ENCODE measurements around the gene TERB1. TPM values are rescaled to one million over a fixed set of nuclear protein-coding genes. Genes with fewer than 3 reads are reported as not detected.
A peak's percentile ranks its signal among the peaks of the same experiment; 100 is the strongest.

The TERB1 gene
- total RNA-seq, 2 experiments from 2014 or later, result not detected

DNA sequence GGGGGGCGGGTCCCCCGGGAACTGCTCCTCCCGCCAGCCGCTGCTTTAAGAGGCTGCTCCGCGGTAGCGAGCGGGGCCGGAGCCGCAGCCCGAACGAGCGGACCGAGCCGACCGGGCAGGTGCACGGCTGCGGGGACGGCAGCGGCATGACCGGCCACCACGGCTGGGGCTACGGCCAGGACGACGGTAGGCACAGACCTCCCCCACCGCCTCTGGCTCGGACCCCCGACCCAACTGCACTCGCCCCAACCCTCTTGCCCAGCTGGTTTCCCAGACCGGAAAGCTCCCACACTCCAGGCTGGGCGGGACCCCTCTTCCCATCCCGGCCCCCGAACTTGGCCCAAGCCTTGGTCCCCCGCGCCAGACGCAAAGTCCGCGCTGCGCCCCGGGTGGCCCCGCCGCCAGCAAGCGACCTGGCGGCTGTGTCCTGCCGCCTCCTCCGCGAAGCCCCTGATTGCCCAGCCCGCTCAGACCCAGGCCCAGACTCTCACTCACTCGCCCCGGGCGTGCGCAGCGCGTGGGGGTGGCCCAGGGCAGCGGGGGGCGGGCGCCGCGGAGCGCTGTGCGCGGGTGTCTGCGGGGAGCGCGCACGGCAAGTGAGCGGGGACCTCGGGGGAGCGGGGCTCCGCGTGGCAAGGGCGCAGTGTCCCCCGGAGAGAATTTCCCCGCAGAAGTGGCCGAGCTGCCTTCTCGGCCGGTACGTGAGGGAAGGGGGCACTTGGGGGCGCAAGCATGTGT, 43.1 kb upstream of the TERB1 start, which contains the start of gene CA7:
Gene CA7 (plus strand): TSS at position 73 of the 738 bp plus-strand sequence. CDS start 74 bp downstream, at position 147.
- DNase-seq, result no peak
- Mint-ChIP-seq H3K36me3 (ENCODE audit: low read depth) (no peaks in the 10 kb centered on the region), H3K27ac (no peak within 1 kb of the TSS), H3K4me1 (ENCODE audit: low read depth) (peaks cover 25% of the 10 kb centered on the region), H3K27me3 (ENCODE audit: low read depth) (peaks cover 48% of the 10 kb centered on the region), H3K9me3 (ENCODE audit: insufficient read depth) (no peaks in the 10 kb centered on the region), H3K4me3 (peak within 1 kb of the TSS; percentile 18)
- CTCF ChIA-PET, result interaction anchor here (3.2 to 12.5 kb wide), 2 partner anchors 14 to 23 kb away, joined by 16 to 107 read pairs; partner anchors contain the start of gene NAE1
- POLR2A ChIA-PET, result interaction anchor here (1.6 kb wide), 1 partner anchor 14 kb away, joined by 3 read pairs; the partner anchor contains the start of gene NAE1
- peak; percentile 30 for ATAC-seq

DNA sequence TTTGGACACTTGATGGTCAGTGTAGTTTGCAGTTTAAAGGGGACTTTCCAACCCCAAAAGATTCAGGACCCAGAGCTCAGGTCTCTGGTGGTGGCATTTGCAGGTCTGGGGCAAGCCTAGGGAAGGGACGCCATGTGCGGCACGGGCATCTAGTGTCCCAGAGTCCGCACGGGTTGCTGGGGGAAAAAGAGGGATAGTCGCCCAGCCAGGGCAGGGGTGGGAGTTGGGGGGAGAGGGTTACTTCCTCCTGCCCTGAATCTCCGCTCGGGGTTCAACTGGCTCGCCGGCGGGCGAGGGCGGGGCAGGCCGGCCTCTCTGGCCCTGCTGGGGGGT, 42.6 kb upstream of the TERB1 start:
- no peak for DNase-seq
- Mint-ChIP-seq H3K27ac (no peak overlapping the region), H3K36me3 (ENCODE audit: low read depth) (no peaks in the 10 kb centered on the region), H3K9me3 (ENCODE audit: insufficient read depth) (no peaks in the 10 kb centered on the region), H3K4me3 (peak overlapping the region; percentile 18), H3K27me3 (ENCODE audit: low read depth) (peaks cover 54% of the 10 kb centered on the region), H3K4me1 (ENCODE audit: low read depth) (peaks cover 25% of the 10 kb centered on the region)
- CTCF ChIA-PET, result interaction anchor here (3.2 to 12.5 kb wide), 2 partner anchors 13 to 24 kb away, joined by 16 to 107 read pairs; partner anchors contain the start of gene NAE1
- peak; percentile 21 for ATAC-seq
- POLR2A ChIA-PET, result interaction anchor here (1.6 kb wide), 1 partner anchor 13 kb away, joined by 3 read pairs; the partner anchor contains the start of gene NAE1

- no peaks in the 10 kb centered on the region for H3K36me3 Mint-ChIP-seq (ENCODE audit: low read depth)
- CTCF ChIA-PET, result interaction anchor here (3.2 to 12.5 kb wide), 2 partner anchors 12 to 24 kb away, joined by 16 to 107 read pairs; partner anchors contain the start of gene NAE1
- H3K4me1 Mint-ChIP-seq (ENCODE audit: low read depth), result peaks cover 21% of the 10 kb centered on the region
- POLR2A ChIA-PET, result interaction anchor here (1.6 kb wide), 1 partner anchor 12 kb away, joined by 3 read pairs; the partner anchor contains the start of gene NAE1
- H3K9me3 Mint-ChIP-seq (ENCODE audit: insufficient read depth), result no peaks in the 10 kb centered on the region
- no peak overlapping the region for H3K4me3 Mint-ChIP-seq
- H3K27ac Mint-ChIP-seq, result no peak overlapping the region
- no peak for DNase-seq
- ATAC-seq, result no peak
- H3K27me3 Mint-ChIP-seq (ENCODE audit: low read depth), result peaks cover 61% of the 10 kb centered on the region
Observed at GRCh38 chr16:66843191-66843590, 41.8 kb upstream of the TERB1 start.

DNA sequence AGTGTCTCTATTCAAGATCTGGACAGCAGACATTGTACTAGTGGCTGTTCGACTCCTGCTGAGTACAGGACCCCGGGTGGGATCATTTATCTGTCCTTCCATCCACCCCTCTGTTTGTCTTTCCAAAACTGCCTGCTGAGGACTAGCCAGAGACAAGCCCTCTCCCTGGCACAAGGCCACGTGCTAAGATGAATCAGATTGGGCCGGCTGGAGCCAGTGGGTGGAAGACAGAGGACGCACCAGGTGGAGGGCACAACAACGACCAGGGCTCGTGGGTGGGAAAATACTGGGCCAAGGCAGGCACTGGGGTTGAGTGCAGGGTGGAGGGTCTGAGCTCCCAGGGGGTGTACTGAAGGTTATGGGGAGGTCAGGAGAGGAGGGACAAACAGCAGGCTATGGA, 41.4 kb upstream of the TERB1 start:
- Mint-ChIP-seq H3K4me3 (no peak overlapping the region), H3K27me3 (ENCODE audit: low read depth) (peaks cover 64% of the 10 kb centered on the region), H3K27ac (no peak overlapping the region)

DNA sequence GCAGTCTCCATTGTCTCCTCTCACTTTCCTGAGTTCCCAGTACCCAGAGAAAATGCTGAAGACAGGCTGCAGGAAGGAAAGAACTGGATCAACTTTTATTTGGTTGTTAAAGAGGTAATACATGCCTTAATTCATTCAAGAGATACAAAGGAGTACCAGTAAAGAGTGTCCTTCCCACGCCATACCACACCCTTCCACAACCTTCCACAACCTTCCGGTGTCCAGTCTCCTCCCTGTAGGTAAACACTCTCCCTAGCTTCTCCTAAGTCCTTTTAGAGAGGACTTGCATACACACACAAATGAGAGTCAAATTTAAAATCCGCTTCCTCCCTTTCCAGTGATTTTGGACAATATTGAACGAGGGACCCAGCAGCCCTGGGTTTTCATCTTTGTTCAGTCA, 40.0 kb upstream of the TERB1 start:
- ChIA-PET POLR2A (no interaction called here), CTCF (interaction anchor here (1.1 to 12.5 kb wide), 3 partner anchors 10 to 32 kb away, joined by 3 to 107 read pairs (median 4); partner anchors contain the start of gene NAE1)
- Mint-ChIP-seq H3K9me3 (ENCODE audit: insufficient read depth) (no peaks in the 10 kb centered on the region), H3K27ac (peak overlapping the region; percentile 2), H3K36me3 (ENCODE audit: low read depth) (no peaks in the 10 kb centered on the region), H3K4me1 (ENCODE audit: low read depth) (peaks cover 10% of the 10 kb centered on the region), H3K27me3 (ENCODE audit: low read depth) (peaks cover 64% of the 10 kb centered on the region), H3K4me3 (no peak overlapping the region)
- ATAC-seq (no peak), DNase-seq (no peak)

More for the DNA sequence above, 41.4 kb upstream of the TERB1 start:
- no peak for ATAC-seq
- no peaks in the 10 kb centered on the region for H3K9me3 Mint-ChIP-seq (ENCODE audit: insufficient read depth)
- POLR2A ChIA-PET, result interaction anchor here (1.6 kb wide), 1 partner anchor 12 kb away, joined by 3 read pairs; the partner anchor contains the start of gene NAE1
- CTCF ChIA-PET, result interaction anchor here (3.2 to 12.5 kb wide), 2 partner anchors 12 to 25 kb away, joined by 16 to 107 read pairs; partner anchors contain the start of gene NAE1
- no peak for DNase-seq
- peaks cover 17% of the 10 kb centered on the region for H3K4me1 Mint-ChIP-seq (ENCODE audit: low read depth)
- H3K36me3 Mint-ChIP-seq (ENCODE audit: low read depth), result no peaks in the 10 kb centered on the region

DNA sequence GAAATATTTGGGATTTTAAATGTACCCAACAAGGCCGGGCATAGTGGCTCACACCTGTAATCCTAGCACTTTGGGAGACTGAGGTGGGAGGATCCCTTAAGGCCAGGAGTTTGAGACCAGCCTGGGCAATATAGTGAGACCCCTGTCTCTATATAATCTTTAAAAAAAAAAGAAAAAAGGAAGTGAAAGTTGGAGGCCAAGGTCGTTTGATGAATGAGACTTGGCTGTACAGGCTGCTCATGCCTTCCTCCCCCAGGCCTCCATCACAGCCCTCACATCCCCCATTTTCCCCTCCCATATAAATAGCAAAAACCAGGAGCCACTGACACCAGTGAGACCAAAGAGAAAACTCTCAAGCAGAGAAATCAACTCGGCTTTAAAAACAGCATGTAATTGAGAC, 39.5 kb upstream of the TERB1 start:
- CTCF ChIA-PET, result interaction anchor here (1.4 to 12.5 kb wide), 2 partner anchors 10 to 22 kb away, joined by 4 to 107 read pairs; partner anchors contain the start of gene NAE1
- peaks cover 10% of the 10 kb centered on the region for H3K4me1 Mint-ChIP-seq (ENCODE audit: low read depth)
- H3K4me3 Mint-ChIP-seq, result no peak overlapping the region
- no peaks in the 10 kb centered on the region for H3K36me3 Mint-ChIP-seq (ENCODE audit: low read depth)
- no peak for DNase-seq
- no peaks in the 10 kb centered on the region for H3K9me3 Mint-ChIP-seq (ENCODE audit: insufficient read depth)
- H3K27ac Mint-ChIP-seq, result no peak overlapping the region
- POLR2A ChIA-PET, result no interaction called here
- ATAC-seq, result no peak
- H3K27me3 Mint-ChIP-seq (ENCODE audit: low read depth), result peaks cover 59% of the 10 kb centered on the region

GRCh38 chr16:66834746-66835145, 33.4 kb upstream of the TERB1 start:
- ATAC-seq (no peak), DNase-seq (no peak)
- Mint-ChIP-seq H3K9me3 (ENCODE audit: insufficient read depth) (no peaks in the 10 kb centered on the region), H3K4me3 (no peak overlapping the region), H3K27ac (no peak overlapping the region), H3K27me3 (ENCODE audit: low read depth) (peaks cover 28% of the 10 kb centered on the region), H3K4me1 (ENCODE audit: low read depth) (peaks cover 8% of the 10 kb centered on the region), H3K36me3 (ENCODE audit: low read depth) (no peaks in the 10 kb centered on the region)
- ChIA-PET CTCF (interaction anchor here (2.0 kb wide), 1 partner anchor 33 kb away, joined by 10 read pairs; no protein-coding TSS in a partner anchor), POLR2A (no interaction called here)

DNA sequence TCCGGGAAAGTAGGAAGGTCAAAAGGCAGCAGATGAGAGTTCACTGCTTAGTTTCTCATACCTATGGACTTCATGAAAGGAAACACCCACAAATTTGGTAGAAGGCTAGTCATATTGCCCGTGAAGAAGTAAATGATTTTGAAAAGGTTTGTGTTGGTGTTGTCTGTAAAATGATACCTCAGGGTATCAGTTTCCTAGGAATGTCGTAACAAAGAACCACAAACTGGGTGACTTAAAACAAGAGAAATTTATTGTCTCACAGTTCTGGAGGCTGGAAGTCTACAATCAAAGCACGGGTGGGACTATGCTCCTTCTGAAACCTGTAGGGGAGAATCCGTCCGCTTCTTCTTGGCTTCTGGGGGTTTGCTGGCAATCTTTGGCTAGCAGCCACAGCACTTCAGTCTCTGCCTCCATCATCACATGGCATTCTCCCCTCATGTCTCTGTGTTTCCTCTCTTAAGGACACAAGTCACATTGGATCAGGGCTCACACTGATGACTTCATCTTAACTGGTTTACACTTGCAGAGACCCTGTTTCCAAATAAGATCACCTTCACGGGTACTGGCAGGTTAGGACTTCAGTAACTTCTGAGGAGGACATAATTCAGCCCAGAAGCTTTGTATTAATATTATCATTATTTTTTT, 31.4 kb upstream of the TERB1 start:
- Mint-ChIP-seq H3K27ac (no peak overlapping the region), H3K27me3 (ENCODE audit: low read depth) (peaks cover 11% of the 10 kb centered on the region), H3K36me3 (ENCODE audit: low read depth) (peaks cover 9% of the 10 kb centered on the region), H3K4me1 (ENCODE audit: low read depth) (peaks cover 21% of the 10 kb centered on the region), H3K9me3 (ENCODE audit: insufficient read depth) (no peaks in the 10 kb centered on the region), H3K4me3 (no peak overlapping the region)
- ChIA-PET CTCF (interaction anchor here (1.5 to 10.2 kb wide), 5 partner anchors 8 to 104 kb away, joined by 3 to 195 read pairs (median 6); partner anchors contain the start of gene RRAD), POLR2A (no interaction called here)
- ATAC-seq (no peak), DNase-seq (no peak)

DNA sequence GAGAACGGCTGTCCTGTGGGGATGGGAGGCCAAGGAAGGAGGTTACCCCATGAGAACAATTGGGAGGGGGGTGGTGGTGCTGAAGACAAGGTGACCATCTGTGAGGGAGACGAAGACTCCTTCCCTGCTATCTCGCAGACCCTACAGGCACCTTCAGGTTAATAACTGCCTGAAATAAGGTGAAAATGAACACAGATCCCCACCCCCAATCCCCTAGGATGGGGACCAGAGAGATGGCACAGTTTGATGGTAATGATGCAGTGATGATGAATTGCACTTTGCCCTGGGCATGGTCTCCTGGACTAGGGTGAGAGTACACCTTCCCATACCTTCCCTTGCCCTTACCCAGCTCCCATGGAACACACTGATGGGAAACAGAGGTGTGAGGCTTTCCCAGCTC, 30.8 kb upstream of the TERB1 start:
- Mint-ChIP-seq H3K36me3 (ENCODE audit: low read depth) (peaks cover 12% of the 10 kb centered on the region), H3K4me3 (no peak overlapping the region), H3K27ac (no peak overlapping the region), H3K27me3 (ENCODE audit: low read depth) (peaks cover 7% of the 10 kb centered on the region), H3K4me1 (ENCODE audit: low read depth) (peaks cover 25% of the 10 kb centered on the region), H3K9me3 (ENCODE audit: insufficient read depth) (no peaks in the 10 kb centered on the region)
- DNase-seq (no peak), ATAC-seq (no peak)
- ChIA-PET POLR2A (no interaction called here), CTCF (interaction anchor here (2.0 to 10.2 kb wide), 5 partner anchors 13 to 95 kb away, joined by 11 to 195 read pairs (median 66); partner anchors contain the start of genes CA7 and RRAD)

GRCh38 chr16:66830422-66831404, 29.3 kb upstream of the TERB1 start, which contains the start of gene NAE1:
Gene NAE1 (minus strand): TSS chr16:66830976. CDS start chr16:66830899, 77 bp downstream.
- H3K36me3 Mint-ChIP-seq (ENCODE audit: low read depth), result peaks cover 23% of the 10 kb centered on the region
- H3K4me1 Mint-ChIP-seq (ENCODE audit: low read depth), result peaks cover 28% of the 10 kb centered on the region
- POLR2A ChIA-PET, result interaction anchor here (0.6 to 3.2 kb wide), 6 partner anchors 13 to 226 kb away, joined by 3 to 28 read pairs (median 3); partner anchors contain the start of genes CA7 and CMTM3
- H3K9me3 Mint-ChIP-seq (ENCODE audit: insufficient read depth), result no peaks in the 10 kb centered on the region
- peak within 1 kb of the TSS; percentile 74 for H3K4me3 Mint-ChIP-seq
- peak within 1 kb of the TSS; percentile 83 for H3K27ac Mint-ChIP-seq
- ATAC-seq, result peak; percentile 97
- CTCF ChIA-PET, result interaction anchor here (0.6 to 10.2 kb wide), 60 partner anchors 8 to 425 kb away, joined by 3 to 195 read pairs (median 5); partner anchors contain the start of genes CA7, CKLF, CMTM2 and CMTM4
- peak; percentile 90 for DNase-seq
- peaks cover 7% of the 10 kb centered on the region for H3K27me3 Mint-ChIP-seq (ENCODE audit: low read depth)
